Stimulated activated CD4-positive, alpha-beta T cell treated with anti-CD3 and anti-CD28 coated beads, TNF-alpha, amount 100 ng/mL, for 48 hours (primary cell): ENCODE results near the gene CREBL2.
"Not testable (repeated sequence)": the region's sequence is repeated elsewhere in the genome, so short reads cannot be mapped to it uniquely, and the experiment has no call there.

Source experiments
- DNase-seq, 3 donors: peaks; one replicate each; pipeline ENCODE4 v3.0.0-alpha.2; 2020; ENCODE audit warnings: low read depth in 3 of 3

Gene CREBL2

GRCh38 chr12:12635651-12636050, 24.0 kb downstream of the CREBL2 start:
- DNase-seq, result no peak

- no peak for DNase-seq
These were observed 25.0 kb downstream of the CREBL2 start for GRCh38 chr12:12636641-12637040.

GRCh38 chr12:12639995-12640394, 28.3 kb downstream of the CREBL2 start:
- DNase-seq, result not testable (repeated sequence)

GRCh38 chr12:12641650-12642049, 30.0 kb downstream of the CREBL2 start:
- DNase-seq, result no peak

GRCh38 chr12:12642916-12643315, 31.2 kb downstream of the CREBL2 start:
- DNase-seq, result no peak

- peak in 1 of 3 donors; percentile 21 for DNase-seq
These were observed 33.8 kb downstream of the CREBL2 start for GRCh38 chr12:12645485-12645884.

GRCh38 chr12:12645968-12646367, 34.3 kb downstream of the CREBL2 start:
- DNase-seq, result not testable (repeated sequence)

GRCh38 chr12:12646483-12647072, 34.9 kb downstream of the CREBL2 start:
- no peak for DNase-seq

DNA sequence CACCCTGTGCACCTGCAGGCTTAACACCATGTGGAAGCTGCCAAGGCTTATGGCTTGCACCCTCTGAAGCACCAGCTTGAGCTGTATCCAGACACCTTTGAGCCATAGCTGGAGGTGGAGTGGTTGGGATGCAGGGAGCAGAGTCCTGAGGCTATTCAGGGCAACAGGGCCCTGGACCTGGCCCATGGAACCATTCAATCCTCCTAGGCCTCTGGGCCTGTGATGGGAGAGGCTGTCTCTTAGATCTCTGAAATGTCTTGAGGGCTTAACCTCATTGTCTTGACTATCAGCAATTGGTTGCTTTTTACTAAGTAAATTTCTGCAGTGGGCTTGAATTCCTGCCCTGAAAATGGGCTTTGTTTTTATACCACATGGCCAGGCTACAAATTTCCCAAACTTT, 36.6 kb downstream of the CREBL2 start:
- DNase-seq, result no peak

GRCh38 chr12:12648951-12649650, 37.4 kb downstream of the CREBL2 start:
- DNase-seq, result no peak

- DNase-seq, result no peak
These were observed 40.1 kb downstream of the CREBL2 start for GRCh38 chr12:12651752-12652151.

DNA sequence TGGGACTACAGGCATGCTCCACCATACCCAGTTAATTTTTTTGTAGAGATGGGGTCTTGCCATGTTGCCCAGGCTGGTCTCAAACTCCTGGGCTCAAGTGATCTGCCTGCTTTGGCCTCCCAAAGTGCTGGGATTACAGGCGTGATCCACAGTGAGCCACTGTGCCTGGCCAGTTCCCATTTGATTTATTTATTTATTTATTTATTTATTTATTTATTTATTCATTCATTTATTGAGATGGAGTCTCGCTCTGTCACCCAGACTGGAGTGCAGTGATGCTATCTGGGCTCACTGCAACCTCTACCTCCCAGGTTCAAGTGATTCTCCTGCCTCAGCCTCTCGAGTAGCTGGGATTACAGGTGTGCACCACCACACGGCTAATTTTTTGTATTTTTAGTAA, 41.0 kb downstream of the CREBL2 start:
- DNase-seq, result not testable (repeated sequence)

GRCh38 chr12:12653922-12654321, 42.2 kb downstream of the CREBL2 start:
- DNase-seq, result no peak

DNA sequence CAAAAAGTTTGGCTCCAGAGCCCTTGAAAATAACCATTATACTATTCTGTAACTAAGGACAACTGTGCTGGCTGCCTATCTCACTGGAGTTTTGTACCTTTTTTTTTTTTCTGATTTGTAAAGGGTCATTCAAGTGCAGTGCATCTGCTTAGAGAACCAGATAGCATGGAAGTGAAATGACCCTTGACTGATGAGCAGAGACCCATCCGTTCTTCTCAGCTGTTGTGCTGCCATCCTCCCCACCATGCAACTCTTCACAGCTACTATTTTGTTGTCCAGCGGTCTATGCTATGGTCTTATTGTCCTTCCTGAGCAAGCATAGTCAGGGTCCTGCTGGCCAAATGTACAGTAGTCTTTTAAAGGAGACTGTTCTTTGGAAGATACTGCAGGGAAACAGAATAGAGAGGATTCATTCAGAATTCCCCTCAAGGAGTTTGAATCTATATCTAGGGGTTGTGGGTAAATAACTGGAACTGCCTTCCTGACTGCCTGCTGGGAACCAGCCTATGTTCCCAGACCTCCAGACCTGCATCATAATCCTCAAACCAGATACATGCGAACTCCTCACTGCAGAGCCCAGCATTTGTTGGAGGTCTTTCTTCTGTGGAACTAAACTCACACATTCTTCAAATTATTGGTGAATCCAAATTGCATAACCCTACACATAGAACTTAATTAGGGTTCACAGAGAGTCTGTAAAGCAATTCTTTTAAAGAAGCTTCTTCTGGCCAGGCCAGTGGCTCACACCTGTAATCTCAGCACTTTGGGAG, 43.2 kb downstream of the CREBL2 start:
- DNase-seq, result no peak

- no peak for DNase-seq
These were observed 48.5 kb downstream of the CREBL2 start for GRCh38 chr12:12660201-12660600.

DNA sequence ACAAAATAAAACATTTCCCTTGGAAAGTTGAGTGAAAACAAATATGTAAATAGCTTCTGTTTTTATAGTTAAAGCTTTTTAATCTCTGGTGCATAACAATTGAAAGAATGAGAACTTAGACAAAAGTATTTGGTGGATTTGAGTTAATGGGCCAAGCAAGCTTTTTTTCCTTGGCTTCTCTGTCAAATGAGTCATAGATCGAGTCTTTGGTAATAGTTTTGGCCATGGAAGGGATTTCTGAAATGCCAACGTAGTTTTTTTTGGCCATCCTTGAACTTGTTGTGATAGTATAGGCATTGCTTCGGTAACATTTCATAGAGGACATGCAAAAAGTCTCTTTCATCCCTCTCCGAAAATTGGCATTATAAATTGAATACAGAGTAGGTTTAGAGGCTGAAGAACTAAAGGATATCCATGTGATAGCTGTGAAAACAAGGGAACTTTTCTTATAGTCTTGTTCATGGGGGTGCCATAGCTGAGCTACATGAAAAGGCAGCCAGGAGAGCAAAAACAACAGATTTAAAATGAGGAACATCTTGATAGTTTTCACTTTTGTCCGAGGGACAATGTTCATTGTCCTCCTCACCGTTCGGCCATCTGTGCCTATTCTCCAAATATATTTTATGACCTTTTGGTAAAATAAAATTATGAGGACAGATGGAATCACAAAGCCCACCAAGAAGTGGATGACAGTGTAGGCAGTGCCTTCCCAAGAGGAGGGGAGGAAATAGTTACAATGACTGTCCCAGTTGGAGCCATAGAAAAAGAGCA, 49.6 kb downstream of the CREBL2 start:
- DNase-seq, result no peak

DNA sequence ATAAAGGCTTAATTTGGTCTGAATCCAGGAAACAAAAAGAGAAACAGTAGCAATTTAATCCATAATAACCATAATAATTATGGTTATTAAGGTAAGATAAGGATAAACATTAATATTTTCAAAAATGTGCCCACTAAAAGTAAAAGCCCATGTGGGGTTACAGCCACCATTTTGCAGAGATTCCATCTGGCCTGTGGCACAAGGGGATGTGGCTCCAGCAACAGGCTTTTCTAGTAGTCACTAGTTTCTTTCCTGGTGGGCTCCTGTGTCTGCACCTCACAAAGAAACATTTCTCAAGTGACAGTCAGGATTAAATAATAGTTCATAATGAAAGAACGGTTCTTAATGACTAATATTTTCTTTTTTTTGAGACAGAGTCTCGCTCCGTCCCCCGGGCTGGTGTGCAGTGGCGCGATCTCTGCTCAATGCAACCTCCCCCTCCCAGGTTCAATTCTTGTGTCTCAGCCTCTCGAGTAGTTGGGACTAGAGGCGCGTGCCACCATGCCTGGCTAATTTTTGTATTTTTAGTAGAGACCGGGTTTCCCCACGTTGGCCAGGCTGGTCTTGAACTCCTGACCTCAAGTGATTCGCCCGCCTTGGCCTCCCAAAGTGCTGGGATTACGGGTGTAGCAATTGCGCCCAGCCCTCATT, 52.1 kb downstream of the CREBL2 start:
- DNase-seq, result no peak

- DNase-seq, result no peak
These were observed 53.5 kb downstream of the CREBL2 start for GRCh38 chr12:12665194-12665593.

DNA sequence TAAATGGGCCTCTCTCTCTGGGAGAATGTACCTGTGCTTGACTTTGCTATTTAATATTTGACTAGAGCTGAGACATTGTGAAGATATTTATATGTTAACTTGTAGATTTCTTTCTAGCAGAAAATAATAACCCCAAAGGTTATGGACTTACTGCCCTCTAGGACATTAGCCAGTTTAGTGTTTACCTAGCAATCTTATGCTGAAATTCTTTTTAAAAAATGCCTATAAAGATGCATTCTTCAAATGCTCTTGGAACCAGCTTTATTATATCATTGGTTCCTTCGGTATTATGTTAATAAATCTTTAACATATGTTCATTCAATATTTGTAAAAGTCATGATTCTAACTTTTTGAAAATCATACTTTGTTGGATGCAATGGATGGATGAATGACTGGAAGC, 56.3 kb downstream of the CREBL2 start:
- DNase-seq, result no peak

- no peak for DNase-seq
These were observed 57.3 kb downstream of the CREBL2 start for GRCh38 chr12:12669020-12669419.

DNA sequence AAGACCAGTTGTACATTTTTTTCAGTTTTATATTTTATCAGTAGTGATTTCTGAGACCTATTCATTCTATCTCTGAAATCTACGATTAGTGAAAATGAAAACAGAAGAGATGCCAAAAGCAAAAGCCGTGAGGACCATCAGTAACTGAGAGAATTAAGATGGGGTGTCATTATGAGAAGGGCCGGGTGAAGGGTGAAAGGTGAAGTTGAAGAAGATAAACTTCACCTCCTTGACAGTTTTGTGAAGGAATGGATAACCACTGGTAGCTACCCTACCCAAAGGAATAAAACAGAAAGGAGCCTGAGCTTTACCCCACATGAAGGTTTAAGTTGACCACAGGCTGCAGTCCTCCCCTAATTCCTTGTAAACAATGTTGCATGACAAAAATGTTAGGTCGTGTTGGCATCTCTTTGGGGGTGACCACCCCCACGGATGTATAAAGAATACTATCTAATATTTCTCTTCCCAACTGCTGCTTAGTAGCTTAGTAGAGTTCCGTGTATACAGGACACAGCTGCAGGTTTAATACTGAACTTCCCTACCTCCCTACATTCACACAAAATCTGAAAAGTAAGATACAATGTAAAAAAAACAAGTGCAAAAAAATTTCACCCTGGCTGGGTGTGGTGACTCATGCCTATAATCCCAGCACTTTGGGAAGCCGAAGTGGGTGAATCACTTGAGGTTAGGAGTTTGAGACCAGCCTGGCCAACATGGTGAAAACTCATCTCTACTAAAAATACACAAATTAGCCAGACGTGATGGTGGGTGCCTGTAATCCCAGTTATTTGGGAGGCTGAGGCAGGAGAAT, 60.4 kb downstream of the CREBL2 start:
- DNase-seq, result no peak
